ENCODE measurements around the gene AK2. TPM values are rescaled to one million over a fixed set of nuclear protein-coding genes. Genes with fewer than 3 reads are reported as not detected.
A peak's percentile ranks its signal among the peaks of the same experiment; 100 is the strongest.

AK2 gene
- polyA plus RNA-seq, 3 donors = 68.8 to 180 (median 162) TPM

DNA sequence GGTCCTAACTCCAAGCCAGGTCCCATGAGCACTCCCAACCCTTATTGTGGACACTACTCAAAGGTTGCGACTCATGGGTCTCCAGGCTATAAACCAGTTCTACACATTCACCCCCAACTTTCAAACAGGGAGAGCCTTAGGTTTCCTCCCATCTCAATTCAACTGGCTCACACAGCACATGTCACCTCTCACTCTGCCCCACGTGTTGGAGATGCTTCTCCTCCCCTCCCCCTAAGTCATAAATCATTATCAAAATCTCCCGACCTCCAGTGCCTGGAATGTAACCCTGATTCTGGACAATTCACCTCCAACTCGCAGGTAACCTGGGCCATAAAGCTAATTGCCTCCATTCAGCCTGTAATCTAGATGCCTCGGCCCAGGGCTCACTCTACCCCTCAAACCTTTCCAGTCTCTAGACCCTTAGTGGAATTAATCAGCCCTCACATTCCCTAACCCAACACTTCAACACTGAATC, 595 bp downstream of the AK2 start:
- peak in 1 of 3 donors; percentile 53 for DNase-seq
- Mint-ChIP-seq H3K4me3 (peak overlapping the region; percentile 93 to 96), H3K9me3 (peaks cover 0 to 2% (median 0%) of the 10 kb centered on the region in 7 donors), H3K27ac (peak overlapping the region; percentile 93 to 96 (median 95)), H3K36me3 (peaks cover 2 to 12% of the 10 kb centered on the region in 2 donors), H3K4me1 (peaks cover 82% of the 10 kb centered on the region), H3K27me3 (ENCODE audit: low read depth in 3 of 3) (peaks cover 0 to 2% (median 0%) of the 10 kb centered on the region in 3 donors)
- intact Hi-C loops (cut with micrococcal nuclease) = loop anchor here in 1 of 2 donors (2.0 to 5.0 kb wide), 2 partner anchors 15 to 74 kb away; partner anchors contain the start of gene RNF19B
- Histone ChIP-seq H2AFZ (ENCODE audit: insufficient read depth, low read depth, low read length, poor library complexity, severe bottlenecking) (no peak overlapping the region), H3K4me3 (replicated peaks in 1 of 3; ENCODE audit: low read depth in 2 of 3, low read length in 3 of 3) (peak overlapping the region; percentile 47 to 76 (median 72)), H3K9me3 (replicated peaks in 1 of 2; ENCODE audit: control insufficient read depth in 1 of 2, insufficient read depth in 1 of 2, low read length in 2 of 2) (no peaks in the 10 kb centered on the region), H3K9ac (ENCODE audit: insufficient read depth, low read length, poor library complexity, severe bottlenecking) (peak overlapping the region; percentile 87), H3K79me2 (ENCODE audit: insufficient read depth, low read length) (peaks cover 55% of the 10 kb centered on the region), H3K27ac (ENCODE audit: low read depth in 1 of 2, low read length in 2 of 2) (peak overlapping the region; percentile 84 to 91), H4K20me1 (ENCODE audit: insufficient read depth, low read length) (peaks cover 30% of the 10 kb centered on the region), H3K4me1 (ENCODE audit: control insufficient read depth in 1 of 2, insufficient read depth in 2 of 2, low read length in 2 of 2) (peaks cover 79 to 85% of the 10 kb centered on the region in 2 donors), H3K36me3 (replicated peaks in 1 of 2; ENCODE audit: control insufficient read depth in 1 of 2, insufficient read depth in 2 of 2, low read length in 2 of 2) (peaks cover 0 to 3% of the 10 kb centered on the region in 2 donors), H3K4me2 (replicated peaks; ENCODE audit: extremely low read depth, low read length, poor library complexity, severe bottlenecking) (peak overlapping the region; percentile 66), H3K27me3 (ENCODE audit: control insufficient read depth in 2 of 2, insufficient read depth in 2 of 2, low read length in 2 of 2) (no peaks in the 10 kb centered on the region)
- 4% methylated on average over 5 of the region's 5 CpGs for WGBS (ENCODE audit: insufficient coverage)
- TF ChIP-seq, protein P1, sequence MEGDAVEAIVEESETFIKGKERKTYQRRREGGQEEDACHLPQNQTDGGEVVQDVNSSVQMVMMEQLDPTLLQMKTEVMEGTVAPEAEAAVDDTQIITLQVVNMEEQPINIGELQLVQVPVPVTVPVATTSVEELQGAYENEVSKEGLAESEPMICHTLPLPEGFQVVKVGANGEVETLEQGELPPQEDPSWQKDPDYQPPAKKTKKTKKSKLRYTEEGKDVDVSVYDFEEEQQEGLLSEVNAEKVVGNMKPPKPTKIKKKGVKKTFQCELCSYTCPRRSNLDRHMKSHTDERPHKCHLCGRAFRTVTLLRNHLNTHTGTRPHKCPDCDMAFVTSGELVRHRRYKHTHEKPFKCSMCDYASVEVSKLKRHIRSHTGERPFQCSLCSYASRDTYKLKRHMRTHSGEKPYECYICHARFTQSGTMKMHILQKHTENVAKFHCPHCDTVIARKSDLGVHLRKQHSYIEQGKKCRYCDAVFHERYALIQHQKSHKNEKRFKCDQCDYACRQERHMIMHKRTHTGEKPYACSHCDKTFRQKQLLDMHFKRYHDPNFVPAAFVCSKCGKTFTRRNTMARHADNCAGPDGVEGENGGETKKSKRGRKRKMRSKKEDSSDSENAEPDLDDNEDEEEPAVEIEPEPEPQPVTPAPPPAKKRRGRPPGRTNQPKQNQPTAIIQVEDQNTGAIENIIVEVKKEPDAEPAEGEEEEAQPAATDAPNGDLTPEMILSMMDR (IDR thresholded peaks at IDR 0.05) = no peak

DNA sequence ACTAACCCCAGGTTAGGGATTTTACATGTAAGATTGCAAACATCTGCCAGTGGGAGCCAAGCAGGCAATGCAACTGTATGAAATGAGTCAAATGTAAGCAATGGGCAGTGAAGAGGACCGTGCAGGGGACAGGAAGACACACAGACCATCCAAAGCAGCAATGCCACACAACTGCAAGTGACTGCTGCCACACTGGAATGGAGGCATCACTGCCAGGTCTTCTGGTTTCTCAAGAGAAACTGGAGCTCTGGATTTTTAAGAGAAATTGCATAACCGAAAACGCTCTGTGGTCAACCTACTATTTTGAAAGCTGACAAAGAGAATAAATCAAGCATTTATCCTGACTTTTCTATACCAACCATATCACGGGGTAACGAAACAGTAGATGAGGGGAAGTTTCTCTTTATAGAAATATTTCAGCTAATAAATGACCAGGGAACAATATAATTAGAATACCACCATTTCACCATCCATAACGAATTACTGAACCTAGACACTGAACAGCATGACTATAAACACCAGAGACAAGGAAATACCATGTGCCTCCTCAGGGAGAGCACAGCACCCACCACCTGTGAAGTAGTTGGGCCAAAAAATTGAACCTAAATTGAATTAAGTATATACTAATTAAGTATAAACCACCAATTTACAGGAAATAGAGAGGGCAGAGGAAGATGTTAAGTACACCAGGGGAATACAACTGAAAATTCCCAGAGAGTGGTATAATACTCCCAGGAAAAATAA, 4.4 kb downstream of the AK2 start:
- intact Hi-C loops (cut with micrococcal nuclease) = loop anchor here in 1 of 2 donors (5.0 kb wide), 1 partner anchor 40 kb away; no protein-coding TSS in a partner anchor
- peaks cover 25 to 43% of the 10 kb centered on the region in 2 donors for H3K36me3 Mint-ChIP-seq
- TF ChIP-seq, protein P1 (IDR thresholded peaks at IDR 0.05) = no peak

More for the DNA sequence above, 4.4 kb downstream of the AK2 start:
- H3K9me3 Mint-ChIP-seq = peaks cover 0 to 2% (median 0%) of the 10 kb centered on the region in 7 donors
- peak overlapping the region; percentile 62 to 83 for H3K27ac ChIP-seq (ENCODE audit: low read depth in 1 of 2, low read length in 2 of 2)
- no peaks in the 10 kb centered on the region for H3K9me3 ChIP-seq (replicated peaks in 1 of 2; ENCODE audit: control insufficient read depth in 1 of 2, insufficient read depth in 1 of 2, low read length in 2 of 2)
- peak overlapping the region; percentile 31 for H3K9ac ChIP-seq (ENCODE audit: insufficient read depth, low read length, poor library complexity, severe bottlenecking)
- WGBS (ENCODE audit: insufficient coverage) = 0% methylated on average over 1 of the region's 6 CpGs
- no peaks in the 10 kb centered on the region for H3K27me3 Mint-ChIP-seq (ENCODE audit: low read depth in 3 of 3)
- peak overlapping the region; percentile 43 for H3K4me2 ChIP-seq (replicated peaks; ENCODE audit: extremely low read depth, low read length, poor library complexity, severe bottlenecking)
- H3K4me1 Mint-ChIP-seq = peaks cover 82% of the 10 kb centered on the region
- H3K4me3 Mint-ChIP-seq = peak overlapping the region; percentile 24 to 33
- peaks cover 9 to 29% of the 10 kb centered on the region in 2 donors for H3K36me3 ChIP-seq (replicated peaks in 1 of 2; ENCODE audit: control insufficient read depth in 1 of 2, insufficient read depth in 2 of 2, low read length in 2 of 2)
- peaks cover 93% of the 10 kb centered on the region for H3K79me2 ChIP-seq (ENCODE audit: insufficient read depth, low read length)
- peaks cover 66% of the 10 kb centered on the region for H4K20me1 ChIP-seq (ENCODE audit: insufficient read depth, low read length)
- peaks cover 70 to 73% of the 10 kb centered on the region in 2 donors for H3K4me1 ChIP-seq (ENCODE audit: control insufficient read depth in 1 of 2, insufficient read depth in 2 of 2, low read length in 2 of 2)
- peak; percentile 42 to 65 (median 65) for DNase-seq
- H3K4me3 ChIP-seq (replicated peaks in 1 of 3; ENCODE audit: low read depth in 2 of 3, low read length in 3 of 3) = peak overlapping the region in 1 of 3 experiments; percentile 49
- H3K27ac Mint-ChIP-seq = peak overlapping the region; percentile 80 to 97 (median 93)
- no peak overlapping the region for H2AFZ ChIP-seq (ENCODE audit: insufficient read depth, low read depth, low read length, poor library complexity, severe bottlenecking)
- H3K27me3 ChIP-seq (ENCODE audit: control insufficient read depth in 2 of 2, insufficient read depth in 2 of 2, low read length in 2 of 2) = no peaks in the 10 kb centered on the region

All from CD14-positive monocyte (primary cell).